K562 treated with DMSO at 1 percent for 12 hours (cell line): ENCODE results near the gene CYB5R3. TPM values are rescaled to one million over a fixed set of nuclear protein-coding genes. Genes with fewer than 3 reads are reported as not detected.

ENCODE experiments used
- total RNA-seq: library from RNA; unstranded; fragments of 300-600 nt; gene quantifications from 2 replicates; pipeline ENCODE4 v1.2.3, GENCODE V29; 2022; ENCODE audit not compliant: insufficient read depth

CYB5R3 gene
- 81.2 and 93.7 TPM in 2 replicates for total RNA-seq

DNA sequence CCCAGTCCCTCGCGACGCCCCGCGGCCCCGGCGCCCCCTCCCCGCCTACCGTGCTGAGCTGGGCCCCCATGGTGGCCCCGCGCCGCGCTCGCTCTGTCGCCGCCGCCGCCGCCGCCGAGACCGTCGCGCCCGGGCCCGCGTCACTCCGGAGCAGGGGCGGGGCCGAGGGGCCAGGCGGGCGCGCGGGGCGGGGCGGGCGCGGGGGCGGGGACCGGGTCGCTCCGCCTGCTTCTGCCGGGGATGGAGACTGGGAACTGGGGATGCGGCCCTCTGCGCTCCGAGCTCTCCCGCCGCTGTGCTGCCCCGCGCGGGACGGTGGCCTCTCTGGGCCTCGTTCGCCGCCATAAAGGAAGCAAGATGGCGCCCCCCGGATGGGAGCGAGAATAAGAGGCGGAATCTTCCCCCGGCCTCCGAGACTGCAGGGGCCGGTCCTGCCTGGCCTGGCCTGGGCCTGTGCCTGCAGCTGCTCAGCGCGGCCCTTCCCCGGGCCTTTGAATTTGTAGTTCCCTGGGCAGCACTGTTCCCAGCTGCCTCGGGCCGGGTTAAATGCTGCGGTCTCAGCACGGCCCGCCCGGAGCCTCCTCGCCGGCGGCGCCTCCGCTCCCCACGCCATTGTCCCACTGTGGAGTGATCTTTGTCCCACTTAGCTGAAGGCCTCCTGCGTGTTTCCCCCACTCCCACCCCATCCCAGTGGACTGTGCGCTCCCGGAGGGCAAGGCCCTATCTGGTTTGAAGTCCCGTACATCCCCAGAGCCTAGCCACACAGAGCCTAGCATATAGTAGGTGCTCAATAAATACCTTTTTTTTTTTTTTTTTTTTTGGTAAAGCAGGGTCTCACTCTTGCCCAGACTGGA is at the start of gene CYB5R3:
Gene CYB5R3, minus strand, starts transcription at position 147 of the 854 bp plus-strand sequence. Its CDS starts 77 bp downstream, at position 70.

DNA sequence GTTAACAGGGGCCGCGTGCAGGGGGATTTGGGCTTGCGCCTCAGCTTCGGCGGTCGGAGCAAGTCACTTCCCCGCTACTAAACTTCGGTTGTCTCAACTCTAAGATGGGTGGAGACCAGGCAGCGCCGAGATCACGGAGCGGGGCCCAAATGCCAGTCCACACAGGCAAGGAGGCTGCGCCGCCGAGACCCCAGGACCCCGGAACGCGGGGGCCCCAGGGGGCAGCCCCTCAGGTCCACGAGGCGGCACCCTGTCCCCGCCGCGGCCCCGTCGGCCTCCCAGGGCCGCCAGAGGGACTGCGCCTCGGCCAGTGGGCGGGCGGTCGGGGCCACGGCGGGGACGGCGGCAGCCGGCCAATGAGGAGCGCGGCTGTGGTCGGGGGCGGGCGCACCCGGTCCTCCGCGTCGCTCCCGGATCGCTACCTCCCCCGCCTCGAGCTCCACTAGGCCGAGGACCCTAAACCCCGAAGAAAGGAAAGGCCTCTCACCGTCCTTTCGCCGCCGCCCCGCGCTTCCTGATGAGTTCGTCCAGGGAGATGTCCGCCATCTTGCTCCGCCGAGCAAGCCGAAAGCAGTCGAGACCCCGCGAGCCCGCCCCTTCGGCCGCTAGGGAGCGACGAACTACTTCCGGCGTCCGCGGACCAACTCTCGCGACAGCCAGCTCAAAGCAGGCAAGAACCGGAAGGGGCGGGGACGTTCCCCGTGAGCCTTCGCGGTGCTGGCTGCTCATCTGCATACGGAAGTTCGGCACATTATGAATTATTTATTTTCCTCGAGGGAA is 34.7 kb downstream of the CYB5R3 start, which contains the start of gene POLDIP3:
Gene POLDIP3, minus strand, starts transcription at position 572 of the 780 bp plus-strand sequence. Its CDS starts 26 bp downstream, at position 546.

Other genes starting within 250 kb of the CYB5R3 start
- not detected in 2 replicates for gene NFAM1, start 217.0 kb downstream of the CYB5R3 start, total RNA-seq
- gene RRP7A, start 129.6 kb downstream of the CYB5R3 start, total RNA-seq, result 14.4 and 17.3 TPM in 2 replicates
- 9.6 and 12.5 TPM in 2 replicates for gene SERHL2, start 95.4 kb downstream of the CYB5R3 start, total RNA-seq
- 24.1 and 35.5 TPM in 2 replicates for gene POLDIP3, start 34.5 kb downstream of the CYB5R3 start, total RNA-seq
- gene ATP5MGL, start 8.8 kb downstream of the CYB5R3 start, total RNA-seq, result not detected in 2 replicates
- gene A4GALT, start 71.5 kb upstream of the CYB5R3 start, total RNA-seq, result not detected in 2 replicates
- 20.7 and 39.3 TPM in 2 replicates for gene ARFGAP3, start 207.9 kb upstream of the CYB5R3 start, total RNA-seq